ENCODE data around the gene ARL14EPL. TPM values are rescaled to one million over a fixed set of nuclear protein-coding genes. Genes with fewer than 3 reads are reported as not detected.

Gene ARL14EPL
- not detected for total RNA-seq

DNA sequence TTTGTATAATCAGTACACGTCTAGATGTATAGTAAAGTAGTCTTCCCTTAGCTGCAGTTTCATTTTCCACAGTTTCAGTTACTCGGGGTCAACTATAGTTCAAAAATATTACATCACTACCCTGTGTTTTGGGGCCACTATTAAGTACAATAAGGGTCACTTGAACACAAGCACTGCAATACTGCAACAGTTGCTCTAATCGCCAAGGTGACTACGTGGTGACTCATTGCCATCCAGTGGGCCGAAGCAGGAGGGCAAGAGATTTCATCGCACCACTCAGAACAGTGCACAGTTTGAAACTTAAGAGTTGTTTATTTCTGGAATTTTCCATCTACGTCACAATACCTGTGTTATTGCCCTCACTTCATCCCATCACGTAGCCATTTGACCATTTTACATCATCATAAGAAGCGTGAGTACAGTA lies at the start of gene ARL14EPL:
ARL14EPL (plus strand) TSS at position 379 of the 424 bp plus-strand sequence. CDS start 18,994 bp downstream, outside the sequence.
- no peak within 1 kb of the TSS for H3K4me3 Mint-ChIP-seq

DNA sequence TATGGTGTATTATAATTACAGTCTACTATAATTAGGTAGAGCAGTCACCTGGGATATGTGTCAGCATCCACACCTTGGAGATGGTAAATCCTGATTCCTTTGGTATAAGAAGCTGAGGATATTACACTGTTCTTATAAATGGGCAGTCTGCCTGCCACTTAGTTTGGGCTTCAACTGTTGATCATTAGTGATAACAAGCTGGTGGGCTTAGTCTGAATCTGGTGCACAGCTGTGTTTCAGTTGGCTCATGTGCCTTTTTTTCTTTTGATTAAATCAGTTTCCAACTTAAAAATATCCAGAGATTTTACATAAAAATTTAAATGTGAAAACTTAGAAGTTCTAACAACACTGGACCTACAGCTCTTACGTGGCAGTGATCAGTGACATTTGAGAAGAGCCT lies 48.8 kb upstream of the ARL14EPL start:
- H3K27me3 Mint-ChIP-seq (ENCODE audit: low read depth): peaks cover 26% of the 10 kb centered on the region
- DNase-seq: no peak
- H3K27ac Mint-ChIP-seq: no peak overlapping the region
- no peaks in the 10 kb centered on the region for H3K4me1 Mint-ChIP-seq (ENCODE audit: low read depth)
- H3K36me3 Mint-ChIP-seq (ENCODE audit: low read depth): no peaks in the 10 kb centered on the region
- CTCF ChIA-PET: no interaction called here
- intact Hi-C loops (cut with micrococcal nuclease): no loop called here
- no peaks in the 10 kb centered on the region for H3K9me3 Mint-ChIP-seq
- no peak overlapping the region for H3K4me3 Mint-ChIP-seq

More for the DNA sequence above, at the start of gene ARL14EPL:
- intact Hi-C loops (cut with micrococcal nuclease): no loop called here
- H3K4me1 Mint-ChIP-seq (ENCODE audit: low read depth): no peaks in the 10 kb centered on the region
- CTCF ChIA-PET: no interaction called here
- no peak within 1 kb of the TSS for H3K27ac Mint-ChIP-seq
- peaks cover 26% of the 10 kb centered on the region for H3K27me3 Mint-ChIP-seq (ENCODE audit: low read depth)
- H3K9me3 Mint-ChIP-seq: no peaks in the 10 kb centered on the region
- DNase-seq: no peak
- H3K36me3 Mint-ChIP-seq (ENCODE audit: low read depth): no peaks in the 10 kb centered on the region

DNA sequence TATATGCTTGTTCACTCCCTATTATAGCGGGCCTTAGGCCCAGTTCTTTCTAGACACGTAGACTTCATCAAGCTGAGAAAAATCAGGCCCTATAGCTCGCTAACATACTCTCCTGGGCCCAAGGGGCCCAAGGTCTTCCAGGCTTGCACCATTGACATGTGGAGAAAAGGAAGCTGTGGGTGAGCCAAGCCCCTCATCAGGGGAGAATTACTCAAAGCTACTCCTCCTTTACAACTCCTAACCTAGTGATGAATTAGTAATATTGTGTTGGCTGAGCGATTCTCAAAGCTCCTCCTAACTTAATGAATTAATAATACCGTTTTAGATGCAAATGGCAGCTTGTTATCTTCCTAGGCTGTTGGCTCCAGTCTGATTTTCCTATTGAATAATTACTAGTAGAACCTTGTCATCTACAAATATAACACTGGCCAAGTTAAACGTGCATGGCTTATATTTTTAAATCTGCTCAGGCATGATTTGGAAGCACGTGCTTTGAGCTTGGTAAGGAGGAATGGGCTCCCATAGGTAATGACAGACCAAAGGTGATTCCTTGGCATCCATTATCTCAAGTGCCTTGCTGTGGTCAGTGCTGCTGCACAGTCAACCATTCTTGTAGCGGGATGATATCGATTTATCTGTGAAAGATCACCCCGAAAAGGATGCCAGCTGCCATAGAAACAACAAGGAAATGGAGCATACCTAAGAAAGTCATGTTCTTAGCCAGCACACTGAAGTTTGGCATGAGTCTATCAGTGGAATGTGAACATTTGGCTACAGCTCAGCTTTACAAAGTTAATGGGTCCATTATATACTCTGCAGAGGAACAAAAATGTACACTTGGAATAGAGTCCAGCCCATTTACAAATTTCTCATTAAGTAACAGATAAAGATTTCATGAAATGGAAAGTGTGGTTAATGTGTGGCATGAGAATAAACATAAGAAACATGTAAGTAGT lies 46.2 kb upstream of the ARL14EPL start:
- DNase-seq: no peak
- Mint-ChIP-seq H3K9me3 (no peaks in the 10 kb centered on the region), H3K4me1 (ENCODE audit: low read depth) (no peaks in the 10 kb centered on the region), H3K4me3 (no peak overlapping the region), H3K27ac (no peak overlapping the region), H3K36me3 (ENCODE audit: low read depth) (no peaks in the 10 kb centered on the region), H3K27me3 (ENCODE audit: low read depth) (peaks cover 12% of the 10 kb centered on the region)
- intact Hi-C loops (cut with micrococcal nuclease): no loop called here
- CTCF ChIA-PET: interaction anchor here (0.6 kb wide), 1 partner anchor 366 kb away, joined by 3 read pairs; no protein-coding TSS in a partner anchor

DNA sequence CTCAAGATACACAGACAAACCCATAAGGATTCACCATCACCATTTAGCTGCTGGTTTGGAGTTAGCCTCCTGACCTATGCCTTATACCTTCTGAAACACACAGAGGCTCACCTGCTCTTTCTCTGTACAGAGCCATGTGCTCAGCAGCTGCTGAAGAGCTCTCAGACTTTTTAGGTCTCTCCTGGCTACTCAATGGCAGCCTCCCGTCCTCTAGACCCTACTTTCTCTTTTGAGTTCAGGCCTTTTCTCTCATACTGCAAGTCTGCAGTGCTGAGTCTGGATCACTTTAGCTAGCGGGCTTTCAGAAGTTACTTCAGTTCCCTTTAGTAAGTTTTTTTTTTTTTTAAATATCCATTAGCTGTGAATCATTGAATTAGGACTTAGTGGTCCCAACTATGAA lies 44.3 kb upstream of the ARL14EPL start:
- intact Hi-C loops (cut with micrococcal nuclease): no loop called here
- peaks cover 9% of the 10 kb centered on the region for H3K27me3 Mint-ChIP-seq (ENCODE audit: low read depth)
- no peaks in the 10 kb centered on the region for H3K36me3 Mint-ChIP-seq (ENCODE audit: low read depth)
- no peak for DNase-seq
- no peaks in the 10 kb centered on the region for H3K4me1 Mint-ChIP-seq (ENCODE audit: low read depth)
- no peak overlapping the region for H3K27ac Mint-ChIP-seq
- H3K4me3 Mint-ChIP-seq: no peak overlapping the region
- H3K9me3 Mint-ChIP-seq: no peaks in the 10 kb centered on the region
- CTCF ChIA-PET: interaction anchor here (1.0 kb wide), 1 partner anchor 80 kb away, joined by 3 read pairs; no protein-coding TSS in a partner anchor

DNA sequence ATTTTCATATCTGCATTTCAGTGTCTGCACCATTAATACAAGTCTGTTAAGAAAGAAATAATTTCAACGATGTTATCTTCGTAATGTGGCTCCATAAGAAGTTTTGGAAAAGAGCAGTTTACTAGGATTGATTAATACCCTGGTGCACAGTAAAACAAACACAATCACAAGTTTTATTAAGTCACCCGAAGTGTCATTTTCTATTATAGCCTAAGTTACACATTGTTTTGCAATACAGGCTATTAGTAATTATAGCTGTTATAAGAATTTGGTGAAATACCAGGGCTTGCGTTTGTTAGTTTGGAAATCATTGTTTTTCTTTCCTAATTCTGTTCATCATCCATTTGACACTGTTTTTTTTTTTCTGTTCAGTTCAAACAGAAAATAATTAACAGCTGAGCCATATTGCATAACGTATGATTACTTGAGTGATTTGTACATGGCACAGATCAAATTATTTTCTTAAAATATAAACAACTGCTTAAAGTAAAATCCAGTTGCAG lies 39.4 kb upstream of the ARL14EPL start:
- Mint-ChIP-seq H3K4me3 (no peak overlapping the region), H3K4me1 (ENCODE audit: low read depth) (no peaks in the 10 kb centered on the region), H3K9me3 (no peaks in the 10 kb centered on the region), H3K36me3 (ENCODE audit: low read depth) (no peaks in the 10 kb centered on the region), H3K27me3 (ENCODE audit: low read depth) (peaks cover 13% of the 10 kb centered on the region), H3K27ac (no peak overlapping the region)
- no peak for DNase-seq
- intact Hi-C loops (cut with micrococcal nuclease): no loop called here
- CTCF ChIA-PET: interaction anchor here (0.6 kb wide), 1 partner anchor 1093 kb away, joined by 3 read pairs; no protein-coding TSS in a partner anchor

DNA sequence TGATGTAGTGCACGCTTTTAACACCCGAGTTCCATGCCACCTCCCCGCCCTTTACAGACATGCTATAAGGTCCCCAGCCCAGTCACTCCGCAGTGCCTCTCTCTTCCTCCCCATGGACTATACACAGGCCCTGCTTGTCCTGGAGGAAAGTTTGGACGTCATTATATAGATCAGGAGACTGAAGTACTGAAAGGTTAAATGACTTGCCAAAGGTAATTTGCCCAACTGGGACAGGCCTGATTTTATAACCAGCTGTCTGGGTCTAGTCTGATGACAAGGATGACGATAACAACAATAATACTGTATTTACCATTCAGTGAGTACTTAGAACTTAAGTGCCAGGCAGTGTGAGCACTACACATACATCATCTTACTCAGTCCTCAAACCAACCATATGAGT lies 36.9 kb upstream of the ARL14EPL start:
- H3K27me3 Mint-ChIP-seq (ENCODE audit: low read depth): peaks cover 9% of the 10 kb centered on the region
- H3K36me3 Mint-ChIP-seq (ENCODE audit: low read depth): no peaks in the 10 kb centered on the region
- no peak for DNase-seq
- no peaks in the 10 kb centered on the region for H3K9me3 Mint-ChIP-seq
- CTCF ChIA-PET: no interaction called here
- no peak overlapping the region for H3K4me3 Mint-ChIP-seq
- intact Hi-C loops (cut with micrococcal nuclease): no loop called here
- no peak overlapping the region for H3K27ac Mint-ChIP-seq
- H3K4me1 Mint-ChIP-seq (ENCODE audit: low read depth): no peaks in the 10 kb centered on the region

DNA sequence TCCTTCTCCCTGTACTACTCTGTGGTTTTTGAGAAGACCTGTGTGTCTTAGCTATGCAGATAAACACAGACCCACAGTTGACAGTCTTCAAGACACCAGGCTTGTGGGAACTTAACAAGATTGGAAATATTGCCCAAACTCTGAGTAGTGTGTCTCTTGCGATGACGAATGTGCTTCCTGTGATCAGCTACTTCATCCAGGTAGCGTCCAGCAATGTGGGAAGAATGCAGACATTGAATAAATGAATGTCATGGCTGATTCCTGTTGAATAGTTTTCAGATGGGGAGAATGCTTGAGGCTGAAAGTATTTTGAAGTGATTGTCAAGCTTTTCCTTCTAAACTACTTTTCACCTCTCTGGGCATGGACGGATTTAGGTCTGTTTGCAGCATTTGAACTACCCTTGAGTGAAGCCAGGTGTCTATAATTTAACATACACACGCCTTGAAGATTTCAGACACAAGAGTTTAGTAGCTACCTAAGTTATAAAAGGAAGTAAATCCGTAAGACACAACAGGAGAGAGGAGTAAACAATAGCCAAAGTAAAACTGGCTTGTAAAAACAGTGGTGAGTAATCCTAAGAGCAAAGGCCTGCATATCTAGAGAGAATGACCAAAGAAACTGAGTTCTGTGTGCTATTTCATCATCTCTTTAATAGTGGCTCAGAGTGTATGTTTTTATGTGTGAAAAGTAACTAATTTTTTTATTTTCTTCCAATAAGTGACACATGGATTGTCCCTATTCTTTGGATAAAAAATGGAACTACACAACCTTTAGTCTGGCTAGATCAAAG lies 30.0 kb upstream of the ARL14EPL start:
- H3K27ac Mint-ChIP-seq: no peak overlapping the region
- peaks cover 4% of the 10 kb centered on the region for H3K27me3 Mint-ChIP-seq (ENCODE audit: low read depth)
- H3K4me1 Mint-ChIP-seq (ENCODE audit: low read depth): no peaks in the 10 kb centered on the region
- intact Hi-C loops (cut with micrococcal nuclease): no loop called here
- no peaks in the 10 kb centered on the region for H3K9me3 Mint-ChIP-seq
- DNase-seq: no peak
- no peak overlapping the region for H3K4me3 Mint-ChIP-seq
- CTCF ChIA-PET: no interaction called here
- no peaks in the 10 kb centered on the region for H3K36me3 Mint-ChIP-seq (ENCODE audit: low read depth)

DNA sequence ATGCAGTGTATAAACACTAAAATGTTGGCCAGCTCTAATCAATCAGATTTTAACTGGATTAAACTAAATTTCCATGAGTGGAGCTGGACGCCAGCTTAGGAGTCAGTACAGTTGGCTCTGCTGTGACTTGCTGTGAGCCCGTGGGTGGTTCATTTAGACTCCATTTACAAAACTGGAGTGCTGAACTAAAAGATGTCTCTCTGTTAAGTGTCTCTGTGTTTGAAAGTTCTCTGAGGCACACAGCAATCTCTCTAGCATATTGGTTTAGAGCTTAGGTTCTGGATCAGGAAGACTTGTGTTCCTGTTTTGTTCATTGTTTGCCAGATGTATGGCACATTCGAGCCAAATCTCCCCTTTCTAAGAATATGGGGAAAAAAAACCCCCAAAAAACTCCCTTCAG lies 28.0 kb upstream of the ARL14EPL start:
- Mint-ChIP-seq H3K4me1 (ENCODE audit: low read depth) (no peaks in the 10 kb centered on the region), H3K4me3 (no peak overlapping the region), H3K27me3 (ENCODE audit: low read depth) (peaks cover 4% of the 10 kb centered on the region), H3K27ac (no peak overlapping the region), H3K36me3 (ENCODE audit: low read depth) (no peaks in the 10 kb centered on the region), H3K9me3 (no peaks in the 10 kb centered on the region)
- DNase-seq: no peak
- CTCF ChIA-PET: no interaction called here
- intact Hi-C loops (cut with micrococcal nuclease): no loop called here

DNA sequence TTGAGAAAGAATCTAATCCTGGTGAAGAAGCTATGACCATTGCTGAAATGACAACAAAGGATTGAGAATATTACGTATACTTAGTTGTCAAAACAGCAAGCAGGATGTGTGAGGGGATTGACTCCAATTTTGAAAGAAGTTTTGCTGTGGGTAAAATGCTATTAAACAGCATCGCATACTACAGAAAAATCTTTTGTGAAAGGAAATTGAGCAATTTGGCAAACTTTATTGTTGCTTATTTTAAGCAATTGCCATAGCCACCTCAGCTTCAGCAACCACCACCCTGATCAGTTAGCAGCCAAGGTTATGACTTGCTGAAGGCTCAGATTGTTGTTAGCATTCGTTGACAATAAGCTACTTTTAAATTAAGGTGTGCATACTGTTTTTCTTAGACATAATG lies 22.5 kb upstream of the ARL14EPL start:
- CTCF ChIA-PET: no interaction called here
- Mint-ChIP-seq H3K27ac (no peak overlapping the region), H3K4me3 (no peak overlapping the region), H3K27me3 (ENCODE audit: low read depth) (peaks cover 3% of the 10 kb centered on the region), H3K4me1 (ENCODE audit: low read depth) (no peaks in the 10 kb centered on the region), H3K9me3 (no peaks in the 10 kb centered on the region), H3K36me3 (ENCODE audit: low read depth) (no peaks in the 10 kb centered on the region)
- intact Hi-C loops (cut with micrococcal nuclease): no loop called here
- DNase-seq: no peak

DNA sequence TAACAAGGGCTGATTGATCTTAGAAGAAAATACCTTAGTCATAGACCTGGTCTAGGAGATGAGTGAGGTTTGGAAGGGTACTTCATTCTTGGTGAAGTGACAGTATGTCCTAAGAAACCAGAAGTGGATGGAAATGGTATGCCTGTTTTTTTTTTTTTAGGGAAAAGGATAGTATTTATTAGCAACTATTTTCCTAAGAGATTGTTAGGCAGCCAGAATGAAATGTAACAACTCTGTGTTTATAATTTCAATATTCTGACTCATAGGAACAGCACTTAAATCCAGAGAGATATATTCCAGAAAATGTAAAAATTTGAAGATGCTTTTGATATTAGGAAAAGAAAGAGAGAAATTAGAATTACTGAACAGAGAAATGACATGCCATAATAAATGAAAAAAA lies 21.2 kb upstream of the ARL14EPL start:
- CTCF ChIA-PET: no interaction called here
- Mint-ChIP-seq H3K36me3 (ENCODE audit: low read depth) (no peaks in the 10 kb centered on the region), H3K27me3 (ENCODE audit: low read depth) (peaks cover 3% of the 10 kb centered on the region), H3K9me3 (no peaks in the 10 kb centered on the region), H3K4me1 (ENCODE audit: low read depth) (no peaks in the 10 kb centered on the region), H3K4me3 (no peak overlapping the region), H3K27ac (no peak overlapping the region)
- intact Hi-C loops (cut with micrococcal nuclease): no loop called here
- no peak for DNase-seq

DNA sequence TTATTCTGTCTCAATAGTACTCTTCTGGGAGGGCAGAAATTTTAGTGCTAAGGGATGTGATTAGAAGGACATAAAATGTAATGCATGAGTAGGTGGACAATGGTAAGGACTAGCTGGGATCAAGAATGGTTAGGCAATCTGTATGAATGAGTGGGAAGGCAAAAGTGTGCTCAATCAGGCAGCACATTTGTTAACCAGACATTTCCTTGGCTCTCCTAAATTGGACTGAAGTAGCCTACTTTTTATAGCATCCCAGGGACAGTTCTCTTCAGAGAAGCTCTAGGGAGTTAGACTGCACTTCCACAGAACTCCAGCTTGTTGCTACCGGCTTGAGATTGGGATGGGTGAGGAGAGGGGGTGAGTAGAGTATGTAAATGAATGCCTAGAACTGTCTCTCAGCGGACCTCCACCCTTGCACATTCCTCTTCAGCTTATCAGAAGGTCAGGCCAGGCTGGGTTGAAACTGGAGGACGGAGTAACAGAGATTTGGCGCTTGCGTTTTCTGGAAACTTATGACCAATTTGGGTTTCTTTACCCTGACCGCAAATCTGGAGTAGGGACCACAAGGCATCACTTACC lies 19.0 kb upstream of the ARL14EPL start:
- Mint-ChIP-seq H3K27ac (no peak overlapping the region), H3K4me3 (no peak overlapping the region), H3K9me3 (no peaks in the 10 kb centered on the region), H3K36me3 (ENCODE audit: low read depth) (no peaks in the 10 kb centered on the region), H3K4me1 (ENCODE audit: low read depth) (no peaks in the 10 kb centered on the region), H3K27me3 (ENCODE audit: low read depth) (peaks cover 3% of the 10 kb centered on the region)
- no peak for DNase-seq
- CTCF ChIA-PET: no interaction called here
- intact Hi-C loops (cut with micrococcal nuclease): no loop called here

DNA sequence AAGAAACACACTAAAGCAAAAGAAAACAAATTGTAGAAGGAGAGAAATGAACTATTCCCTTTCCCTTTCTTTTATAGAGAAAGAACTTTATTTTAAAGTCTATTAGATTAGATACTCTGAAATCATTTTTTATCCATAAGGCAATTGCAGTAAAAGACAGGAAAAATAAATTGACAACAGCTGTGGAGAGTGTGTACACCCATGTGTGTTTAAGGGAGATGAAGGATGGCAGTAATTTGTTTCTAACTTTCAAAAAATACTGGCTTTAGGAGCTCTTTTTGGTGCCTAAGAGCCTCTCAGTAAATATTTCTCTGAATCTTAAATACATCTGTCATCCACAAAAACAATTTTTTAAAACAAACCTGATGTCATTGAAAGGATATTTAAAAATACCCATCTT lies 18.3 kb upstream of the ARL14EPL start:
- no peak for DNase-seq
- H3K36me3 Mint-ChIP-seq (ENCODE audit: low read depth): no peaks in the 10 kb centered on the region
- no peaks in the 10 kb centered on the region for H3K4me1 Mint-ChIP-seq (ENCODE audit: low read depth)
- CTCF ChIA-PET: no interaction called here
- H3K27me3 Mint-ChIP-seq (ENCODE audit: low read depth): peaks cover 3% of the 10 kb centered on the region
- H3K9me3 Mint-ChIP-seq: no peaks in the 10 kb centered on the region
- no peak overlapping the region for H3K27ac Mint-ChIP-seq
- no peak overlapping the region for H3K4me3 Mint-ChIP-seq
- intact Hi-C loops (cut with micrococcal nuclease): no loop called here
